HepG2 (cell line): ENCODE data around the gene DCUN1D3. TPM values are rescaled to one million over a fixed set of nuclear protein-coding genes. Genes with fewer than 3 reads are reported as not detected.

Source experiments
- ATAC-seq: fragments of 200-7000 bp; cut with Tn5 transposase; 3 replicates; pipeline ENCODE4 v1.9.1; 2020; ENCODE audit warnings: mild to moderate bottlenecking, moderate library complexity
- Bru-seq: library from RNA; stranded (reverse); fragments of 400-500 nt; gene quantifications from one replicate; lab custom pipeline; 2021; lab: Mats Ljungman, UMichigan
- BruChase-seq, 2 experiments: library from RNA; stranded (reverse); fragments of 400-500 nt; gene quantifications; one replicate each; lab custom pipeline; 2021; lab: Mats Ljungman, UMichigan
- BruUV-seq: library from RNA; stranded (reverse); fragments of 400-500 nt; replicated peaks from 2 replicates; lab custom pipeline; 2021; lab: Mats Ljungman, UMichigan
- CTCF ChIA-PET: fragments of 300-600 bp; formaldehyde crosslinking; extraction: SDS; loops from one replicate; lab custom pipeline; 2021; ENCODE audit warnings: low total read pairs, inconsistent platforms, low intra/inter-chr PET ratio; lab: Yijun Ruan, JAX
- POLR2A ChIA-PET: fragments of 350-600 bp; sonication (Branson Sonifier 250); formaldehyde crosslinking; loops from one replicate; lab custom pipeline; 2020; ENCODE audit warnings: antibody characterized with exemption, inconsistent platforms; lab: Yijun Ruan, JAX
- DNase-seq: peaks from one replicate; pipeline ENCODE4 v3.0.0-alpha.2; 2015; ENCODE audit warnings: low spot score
- FAIRE-seq: peaks from 3 replicates; lab custom pipeline; 2011; peaks lifted over from hg19 to GRCh38; lab: Jason Lieb, UNC
- H2AFZ ChIP-seq: one replicate; pipeline ENCODE4 v1.6.1; 2011; ENCODE audit warnings: low read length, inconsistent platforms
- H3K27ac ChIP-seq: fragments of 300-600 bp; 3 replicates; pipeline ENCODE4 v1.8.0; 2011; ENCODE audit warnings: mixed run types, mild to moderate bottlenecking, mixed read lengths, low read length, inconsistent platforms; ENCODE audit not compliant: insufficient read depth; ENCODE audit errors: extremely low read length
- H3K27me3 ChIP-seq, 2 experiments: fragments of 200-600 bp in 1 of 2; 2 replicates in 1 of 2; 3 replicates in 1 of 2; pipeline versions ENCODE4 v1.6.0 to v1.8.0; 2011; ENCODE audit warnings: low read length in 2 of 2, mild to moderate bottlenecking in 2 of 2, moderate library complexity in 2 of 2, inconsistent platforms in 1 of 2; ENCODE audit not compliant: insufficient read depth in 2 of 2, control insufficient read depth in 1 of 2
- H3K36me3 ChIP-seq, 2 experiments: fragments of 200-600 bp in 1 of 2; replicated peaks in 1 of 2; 2 replicates in 1 of 2; 3 replicates in 1 of 2; pipeline versions ENCODE4 v1.5.1 to v1.8.0; 2011; ENCODE audit warnings: low read length in 2 of 2, inconsistent platforms in 1 of 2; ENCODE audit not compliant: insufficient read depth in 2 of 2, control insufficient read depth in 1 of 2
- H3K4me1 ChIP-seq: 2 replicates; pipeline ENCODE4 v1.5.1; 2012; ENCODE audit warnings: low read length, inconsistent platforms; ENCODE audit not compliant: insufficient read depth
- H3K4me2 ChIP-seq: 2 replicates; pipeline ENCODE4 v1.6.0; 2011; ENCODE audit warnings: low read depth, low read length, inconsistent platforms
- H3K4me3 ChIP-seq, 3 experiments: fragments of 200-600 bp in 1 of 3; sonication (generic), shearing (Covaris generic) in 1 of 3; replicated peaks in 1 of 3; 2 replicates each; pipeline ENCODE4 v1.5.1; 2011 to 2016; ENCODE audit warnings: low read length in 3 of 3, inconsistent platforms in 2 of 3, low read depth in 2 of 3, mild to moderate bottlenecking in 2 of 3, control low read depth in 1 of 3, mixed read lengths in 1 of 3; ENCODE audit not compliant: insufficient read depth in 1 of 3
- H3K79me2 ChIP-seq: one replicate; pipeline ENCODE4 v1.6.1; 2011; ENCODE audit warnings: low read length, inconsistent platforms; ENCODE audit not compliant: insufficient read depth
- H3K9ac ChIP-seq: 2 replicates; pipeline ENCODE4 v1.6.0; 2011; ENCODE audit warnings: mild to moderate bottlenecking, low read depth, low read length, inconsistent platforms; ENCODE audit not compliant: insufficient read depth
- H3K9me3 ChIP-seq: 2 replicates; pipeline ENCODE4 v1.5.1; 2012; ENCODE audit warnings: mild to moderate bottlenecking, low read length
- H4K20me1 ChIP-seq: 2 replicates; pipeline ENCODE4 v1.6.0; 2011; ENCODE audit warnings: inconsistent platforms, mild to moderate bottlenecking, low read length, moderate library complexity; ENCODE audit not compliant: insufficient read depth
- ATRX ChIP-seq: sonication (generic); formaldehyde crosslinking; IDR thresholded peaks from 2 replicates; pipeline ENCODE4 v1.4.0; 2020; ENCODE audit warnings: missing genetic modification reagents, borderline replicate concordance
- HMGA1 ChIP-seq: sonication (generic); formaldehyde crosslinking; conservative IDR thresholded peaks from 2 replicates; pipeline ENCODE4 v1.4.0; 2020; ENCODE audit warnings: missing genetic modification reagents
- MYC ChIP-seq: sonication (generic); formaldehyde crosslinking; IDR thresholded peaks from 2 replicates; pipeline ENCODE4 v1.9.0; 2021; ENCODE audit warnings: missing genetic modification reagents, borderline replicate concordance
- NFATC3 ChIP-seq: sonication (generic); formaldehyde crosslinking; IDR thresholded peaks from 2 replicates; pipeline ENCODE4 v1.5.1; 2020; ENCODE audit warnings: mild to moderate bottlenecking, missing genetic modification reagents
- NFE2 ChIP-seq: sonication (generic); formaldehyde crosslinking; IDR thresholded peaks from 2 replicates; pipeline ENCODE4 v1.4.0; 2020; ENCODE audit warnings: missing genetic modification reagents
- NFE2L1 ChIP-seq: sonication (generic); formaldehyde crosslinking; IDR thresholded peaks from 2 replicates; pipeline ENCODE4 v1.4.0; 2020; ENCODE audit warnings: missing genetic modification reagents, mild to moderate bottlenecking, borderline replicate concordance
- SAFB2 ChIP-seq: sonication (generic); formaldehyde crosslinking; IDR thresholded peaks from 2 replicates; pipeline ENCODE4 v1.5.1; 2020; ENCODE audit warnings: missing genetic modification reagents, low read depth, mild to moderate bottlenecking, borderline replicate concordance
- SCMH1 ChIP-seq: sonication (generic); formaldehyde crosslinking; IDR thresholded peaks from 2 replicates; pipeline ENCODE4 v1.9.0; 2021; ENCODE audit warnings: missing genetic modification reagents, mild to moderate bottlenecking, borderline replicate concordance
- SRSF9 ChIP-seq: fragments of 200-400 bp; formaldehyde crosslinking; IDR thresholded peaks from 2 replicates; pipeline ENCODE4 v1.6.1; 2018; ENCODE audit warnings: borderline replicate concordance, mild to moderate bottlenecking, low read depth, low read length; ENCODE audit not compliant: insufficient read depth, poor library complexity, severe bottlenecking
- TARDBP ChIP-seq: sonication (generic); formaldehyde crosslinking; IDR thresholded peaks from 2 replicates; pipeline ENCODE4 v1.8.0; 2022; ENCODE audit warnings: mild to moderate bottlenecking, missing genetic modification reagents
- TCF7L2 ChIP-seq: IDR thresholded peaks from 2 replicates; pipeline ENCODE4 v1.6.1; 2011; ENCODE audit warnings: mild to moderate bottlenecking, low read depth, low read length, moderate library complexity
- ZNF24 ChIP-seq: fragments of 450-650 bp; IDR thresholded peaks from 2 replicates; pipeline ENCODE4 v1.6.1; 2017; ENCODE audit warnings: antibody characterized with exemption, mild to moderate bottlenecking
- ZNF263 ChIP-seq: sonication (generic); formaldehyde crosslinking; IDR thresholded peaks from 2 replicates; pipeline ENCODE4 v1.4.0; 2020; ENCODE audit warnings: missing genetic modification reagents
- ZSCAN21 ChIP-seq: sonication (generic); formaldehyde crosslinking; IDR thresholded peaks from 2 replicates; pipeline ENCODE4 v1.8.0; 2022; ENCODE audit warnings: mild to moderate bottlenecking, missing genetic modification reagents, moderate library complexity, borderline replicate concordance
- WGBS: methylation state at CpG from one replicate; pipeline ENCODE4 v1.1.6; 2017; ENCODE audit warnings: low lambda C conversion rate; 5-methylcytosine and 5-hydroxymethylcytosine counted together
- in situ Hi-C: cut with HindIII; loops from 2 replicates; pipeline ENCODE4 v1.10.0; 2017; ENCODE audit warnings: low pct_unique_long_range_greater_than_20kb; ENCODE audit not compliant: extremely low pct_ligation_motif_present
- intact Hi-C: fragments of 100-400 bp; cut with micrococcal nuclease; formaldehyde crosslinking; loops from one replicate; pipeline ENCODE4 v1.10.0; 2022; ENCODE audit not compliant: unreplicated experiment
- long read RNA-seq, 2 experiments: library from RNA in 1 of 2; library from polyadenylated mRNA in 1 of 2; stranded (forward) in 1 of 2; unstranded in 1 of 2; transcript quantifications; one replicate each; pipeline ENCODE4 v2.0.0, GENCODE V29; 2019 to 2022
- polyA minus RNA-seq, 3 experiments: library from RNA; depleted of rRNA, polyadenylated mRNA; stranded (reverse); fragments of >200 nt; gene quantifications; 2 replicates each; pipeline ENCODE4 v1.2.3, GENCODE V29; 2011; ENCODE audit warnings: low replicate concordance in 1 of 3
- polyA plus RNA-seq, 8 experiments: library from polyadenylated mRNA; depleted of rRNA in 3 of 8; stranded (reverse) in 7 of 8; unstranded in 1 of 8; fragments of >200 nt; fragmentation: Illumina TruSeq in 4 of 8; extraction: Trizol in 4 of 8; gene quantifications; 2 replicates each; pipeline versions ENCODE4 v1.2.1 to v1.2.3, GENCODE V29; 2011 to 2016; ENCODE audit warnings: low read depth in 4 of 8, missing spikeins in 1 of 8, mixed read lengths in 1 of 8; ENCODE audit not compliant: insufficient read depth in 1 of 8
- total RNA-seq, 5 experiments: library from RNA; depleted of rRNA; stranded (reverse); fragments of >200 nt; fragmentation: Illumina TruSeq; extraction: Trizol; gene quantifications; 2 replicates each; pipeline ENCODE4 v1.2.3, GENCODE V29; 2016; ENCODE audit warnings: low read depth in 1 of 5
- TF ChIP-seq, protein P1 (sequence below): sonication (generic); formaldehyde crosslinking; IDR thresholded peaks from 2 replicates; pipeline ENCODE4 v1.5.0; 2020; ENCODE audit warnings: missing genetic modification reagents
- TF ChIP-seq, protein P2 (sequence below): IDR thresholded peaks from 2 replicates; pipeline ENCODE4 v1.6.1; 2012; ENCODE audit warnings: inconsistent platforms

Gene DCUN1D3, protein sequence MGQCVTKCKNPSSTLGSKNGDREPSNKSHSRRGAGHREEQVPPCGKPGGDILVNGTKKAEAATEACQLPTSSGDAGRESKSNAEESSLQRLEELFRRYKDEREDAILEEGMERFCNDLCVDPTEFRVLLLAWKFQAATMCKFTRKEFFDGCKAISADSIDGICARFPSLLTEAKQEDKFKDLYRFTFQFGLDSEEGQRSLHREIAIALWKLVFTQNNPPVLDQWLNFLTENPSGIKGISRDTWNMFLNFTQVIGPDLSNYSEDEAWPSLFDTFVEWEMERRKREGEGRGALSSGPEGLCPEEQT
- total RNA-seq (2016; rRNA removed; fragmentation: Illumina TruSeq; extraction: Trizol) (19.3 and 26.1 TPM in 2 replicates), polyA plus RNA-seq (2011; rRNA removed) (5.0 and 6.3 TPM in 2 replicates), polyA minus RNA-seq (2011; rRNA and poly(A)+ RNA removed; ENCODE audit: low replicate concordance) (4.9 and 13.7 TPM in 2 replicates), Bru-seq, nascent RNA (percentile 93 among the genes with signal in this experiment), BruChase-seq, experiment 1, labeled RNA remaining after a 6-hour chase (percentile 96 among the genes with signal in this experiment), BruChase-seq, experiment 2, labeled RNA remaining after a 2-hour chase (percentile 99 among the genes with signal in this experiment)
- 5.0 and 5.9 TPM in 2 replicates for total RNA-seq (2016; cell fraction: cytosol; rRNA removed; fragmentation: Illumina TruSeq; extraction: Trizol; ENCODE audit: low read depth)
- 19.9 and 24.5 TPM in 2 replicates for total RNA-seq (2016; cell fraction: insoluble cytoplasmic fraction; rRNA removed; fragmentation: Illumina TruSeq; extraction: Trizol)
- 16.0 and 17.0 TPM in 2 replicates for total RNA-seq (2016; cell fraction: membrane; rRNA removed; fragmentation: Illumina TruSeq; extraction: Trizol)
- 14.7 and 15.1 TPM in 2 replicates for total RNA-seq (2016; cell fraction: nucleus; rRNA removed; fragmentation: Illumina TruSeq; extraction: Trizol)
- polyA plus RNA-seq (2011; cell fraction: cytosol; rRNA removed), result 3.9 and 4.7 TPM in 2 replicates
- 12.3 and 12.9 TPM in 2 replicates for polyA plus RNA-seq (2011; cell fraction: nucleus; rRNA removed)
- polyA plus RNA-seq (2012), result 5.8 and 5.9 TPM in 2 replicates
- polyA plus RNA-seq (2016; cell fraction: cytosol; fragmentation: Illumina TruSeq; extraction: Trizol; ENCODE audit: low read depth), result 0.90 and 1.3 TPM in 2 replicates
- polyA plus RNA-seq (2016; cell fraction: insoluble cytoplasmic fraction; fragmentation: Illumina TruSeq; extraction: Trizol; ENCODE audit: low read depth), result 10.0 and 11.9 TPM in 2 replicates
- 4.5 and 5.0 TPM in 2 replicates for polyA plus RNA-seq (2016; cell fraction: membrane; fragmentation: Illumina TruSeq; extraction: Trizol; ENCODE audit: low read depth)
- 19.3 and 20.7 TPM in 2 replicates for polyA plus RNA-seq (2016; cell fraction: nucleus; fragmentation: Illumina TruSeq; extraction: Trizol; ENCODE audit: insufficient read depth, low read depth)
- 9.6 and 11.5 TPM in 2 replicates for polyA minus RNA-seq (2011; cell fraction: cytosol; rRNA and poly(A)+ RNA removed)
- 39.1 and 40.5 TPM in 2 replicates for polyA minus RNA-seq (2011; cell fraction: nucleus; rRNA and poly(A)+ RNA removed)
- long read RNA-seq, experiment 1, full-length matches to known transcripts, result 1 of 3 reads
- long read RNA-seq, experiment 1, partial matches to known transcripts, result 0 of 3 reads
- long read RNA-seq, experiment 1, other reads (novel, unspliced or antisense), result 2 of 3 reads
- long read RNA-seq, experiment 2, full-length matches to known transcripts, result 1 of 10 reads
- long read RNA-seq, experiment 2, partial matches to known transcripts, result 0 of 10 reads
- long read RNA-seq, experiment 2, other reads (novel, unspliced or antisense), result 9 of 10 reads

DNA sequence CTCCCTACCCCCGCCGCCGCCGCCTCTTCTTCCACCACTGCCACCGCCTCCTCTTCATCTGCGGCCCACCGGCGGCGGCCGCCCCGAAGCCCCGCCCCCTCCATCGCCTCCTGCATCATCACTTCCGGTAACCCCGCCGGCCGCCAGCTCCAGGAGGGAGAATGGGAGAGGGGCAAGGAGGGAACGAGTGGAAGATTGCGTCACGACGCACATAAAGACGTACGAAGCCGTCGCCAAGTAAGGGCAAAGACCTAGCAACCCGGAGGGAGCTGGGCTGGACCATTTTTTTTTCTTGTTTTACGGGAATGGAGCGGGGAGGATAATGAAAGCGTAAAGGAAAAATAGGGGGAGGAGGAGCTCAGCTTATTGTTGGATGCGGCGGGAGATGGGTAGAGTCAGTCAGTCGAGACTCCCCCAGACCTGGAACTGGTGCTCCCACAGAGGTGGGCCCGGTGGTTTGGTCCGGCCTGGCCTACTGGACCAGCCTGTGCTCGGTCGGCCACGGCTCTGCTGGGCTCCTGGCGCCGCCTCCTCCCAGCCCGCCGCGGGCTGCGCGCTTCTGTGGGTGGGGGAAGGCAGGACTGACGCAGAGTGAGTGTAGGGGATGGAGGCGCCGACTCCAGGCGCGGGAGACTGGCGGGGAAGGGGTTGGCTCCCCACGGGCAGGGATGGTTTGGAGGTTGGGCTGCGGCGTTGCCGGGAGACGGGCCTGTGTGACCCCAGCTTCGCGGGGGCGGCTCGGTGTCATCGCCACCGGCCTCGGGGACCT lies at the start of gene DCUN1D3, which contains the start of gene LYRM1:
DCUN1D3 (minus strand) TSS at position 60 of the 769 bp plus-strand sequence. CDS start 37,820 bp downstream, outside the sequence.
LYRM1 (plus strand) TSS at position 473 of the 769 bp plus-strand sequence. CDS start 14,785 bp downstream, outside the sequence.
- Histone ChIP-seq H2AFZ (peak within 1 kb of the TSS; percentile 91), H3K27ac (peak within 1 kb of the TSS; percentile 94), H3K79me2 (peaks cover 76% of the 10 kb centered on the region), H3K4me2 (peak within 1 kb of the TSS; percentile 93), H3K4me3 (peak within 1 kb of the TSS; percentile 83 to 95 (median 87)), H3K36me3 (peaks cover 3 to 17% of the 10 kb centered on the region in 2 experiments), H3K9ac (peak within 1 kb of the TSS; percentile 95), H3K4me1 (peaks cover 76% of the 10 kb centered on the region), H3K9me3 (no peaks in the 10 kb centered on the region), H3K27me3 (no peaks in the 10 kb centered on the region; a peak in 1 of 5 replicates), H4K20me1 (peaks cover 9% of the 10 kb centered on the region; the same call in 1 of the 2 replicates)
- peak; percentile 99 for DNase-seq
- under 1% methylated on average over 62 of the region's 62 CpGs for WGBS
- intact Hi-C loops (no loop called here), in situ Hi-C loops (no loop called here)
- POLR2A ChIA-PET, result interaction anchor here (0.7 to 3.4 kb wide), 21 partner anchors 9 to 1469 kb away, joined by 3 to 20 read pairs (median 6); partner anchors contain the start of genes ERI2 and REXO5
- FAIRE-seq, result peak; percentile 73
- peak; percentile 92 for ATAC-seq
- BruUV-seq, result no TSS peak
- CTCF ChIA-PET, result no interaction called here
- TF ChIP-seq SAFB2 (CRISPR knock-in tag) (peak; percentile 69), ATRX (CRISPR knock-in tag) (no peak), NFATC3 (peak; percentile 74; the same call in 1 of the 2 replicates), NFE2 (CRISPR knock-in tag) (no peak), TARDBP (CRISPR knock-in tag) (peak; percentile 73; the same call in 1 of the 2 replicates), NFE2L1 (CRISPR knock-in tag) (no peak), MYC (peak; percentile 71; the same call in 1 of the 2 replicates), HMGA1 (CRISPR knock-in tag) (no peak), ZNF263 (CRISPR knock-in tag) (peak; percentile 85), ZNF24 (0 out of 2 replicates have a peak, but pooled peaks have one; percentile 13), ZSCAN21 (CRISPR knock-in tag) (peak; percentile 91; the same call in 1 of the 2 replicates), TCF7L2 (no peak), SRSF9 (no peak), SCMH1 (CRISPR knock-in tag) (no peak)
- TF ChIP-seq, protein P1, sequence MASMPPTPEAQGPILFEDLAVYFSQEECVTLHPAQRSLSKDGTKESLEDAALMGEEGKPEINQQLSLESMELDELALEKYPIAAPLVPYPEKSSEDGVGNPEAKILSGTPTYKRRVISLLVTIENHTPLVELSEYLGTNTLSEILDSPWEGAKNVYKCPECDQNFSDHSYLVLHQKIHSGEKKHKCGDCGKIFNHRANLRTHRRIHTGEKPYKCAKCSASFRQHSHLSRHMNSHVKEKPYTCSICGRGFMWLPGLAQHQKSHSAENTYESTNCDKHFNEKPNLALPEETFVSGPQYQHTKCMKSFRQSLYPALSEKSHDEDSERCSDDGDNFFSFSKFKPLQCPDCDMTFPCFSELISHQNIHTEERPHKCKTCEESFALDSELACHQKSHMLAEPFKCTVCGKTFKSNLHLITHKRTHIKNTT (CRISPR knock-in tag), result no peak
- TF ChIP-seq, protein P2, sequence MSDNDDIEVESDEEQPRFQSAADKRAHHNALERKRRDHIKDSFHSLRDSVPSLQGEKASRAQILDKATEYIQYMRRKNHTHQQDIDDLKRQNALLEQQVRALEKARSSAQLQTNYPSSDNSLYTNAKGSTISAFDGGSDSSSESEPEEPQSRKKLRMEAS, result peak; percentile 66
